ENCODE data around the gene ZDHHC1. TPM values are rescaled to one million over a fixed set of nuclear protein-coding genes. Genes with fewer than 3 reads are reported as not detected.

ZDHHC1 gene
- total and polyA plus RNA-seq, 5 experiments from 2014 or later, result 0.18 to 0.52 (median 0.28) TPM; not detected in 1

DNA sequence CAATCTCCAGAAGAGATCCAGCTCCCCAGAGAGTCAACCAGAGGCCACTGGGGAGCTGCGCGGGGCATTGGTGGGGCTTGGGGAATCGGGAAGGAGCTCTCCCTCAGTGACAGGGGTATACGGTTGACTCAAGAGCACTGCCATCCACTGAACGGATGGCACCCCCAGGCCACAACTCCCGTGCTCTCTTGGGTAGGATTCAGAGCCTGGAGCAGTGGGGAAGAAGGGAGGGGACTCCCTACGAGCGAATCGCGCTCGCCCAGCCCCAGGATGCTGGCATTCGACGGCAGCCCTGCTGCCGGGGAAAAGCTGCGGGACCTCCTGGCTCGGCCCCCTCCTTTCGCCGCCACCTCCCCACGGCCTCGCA lies 22.5 kb downstream of the ZDHHC1 start:
- peaks cover 9 to 25% (median 10%) of the 10 kb centered on the region in 4 donors for H3K4me1 Mint-ChIP-seq
- POLR2A ChIA-PET, result no interaction called here
- H3K9me3 Mint-ChIP-seq, result no peaks in the 10 kb centered on the region
- H3K27ac Mint-ChIP-seq, result no peak overlapping the region
- ATAC-seq (peak; percentile 9 to 43), DNase-seq (no peak)
- H3K36me3 Mint-ChIP-seq, result peaks cover 0 to 2% (median 0%) of the 10 kb centered on the region in 3 donors
- H3K4me3 Mint-ChIP-seq, result peak overlapping the region; percentile 48 to 92 (median 70)
- peaks cover 5 to 45% (median 19%) of the 10 kb centered on the region in 5 donors for H3K27me3 Mint-ChIP-seq

DNA sequence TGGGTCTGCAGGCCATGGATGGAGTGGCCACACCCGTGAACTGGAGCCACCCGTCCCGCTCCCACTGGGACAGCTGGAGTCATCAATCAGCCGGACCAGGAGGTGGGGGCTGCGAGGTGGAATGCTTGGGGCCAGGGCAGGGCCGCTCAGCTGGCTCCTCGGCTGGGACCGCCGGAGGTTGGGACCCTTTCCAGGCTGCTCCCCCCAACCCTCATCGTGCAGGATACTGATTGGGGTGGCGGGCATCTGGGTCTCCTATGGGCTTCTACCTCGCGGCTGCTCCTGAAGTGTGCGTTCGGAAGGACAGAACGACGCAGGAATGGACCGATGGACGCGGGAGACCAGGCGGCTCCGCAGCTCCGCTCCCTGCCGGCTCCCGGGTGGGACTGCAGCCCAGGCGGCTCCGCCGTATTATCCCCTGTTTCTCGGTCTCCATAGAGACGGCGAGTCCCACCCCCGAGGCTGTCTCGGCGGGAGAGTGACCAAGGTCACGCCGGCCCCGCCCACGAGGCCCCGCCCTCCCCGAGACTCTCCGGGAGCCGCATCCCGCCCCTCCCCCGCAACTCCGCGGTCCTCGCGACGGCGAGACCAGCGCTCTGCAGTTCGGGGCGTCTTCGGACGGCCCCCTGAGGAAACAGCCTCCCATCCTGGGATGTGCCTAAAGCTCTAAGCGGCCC lies 23.0 kb downstream of the ZDHHC1 start, which contains the start of gene TPPP3:
Gene TPPP3 (minus strand): TSS at position 388 of the 677 bp plus-strand sequence. CDS start 2,387 bp downstream, outside the sequence.
- Mint-ChIP-seq H3K27me3 (peaks cover 5 to 45% (median 19%) of the 10 kb centered on the region in 5 donors), H3K27ac (peak within 1 kb of the TSS in 3 of 10 donors; percentile 53 to 78 (median 67)), H3K9me3 (no peaks in the 10 kb centered on the region), H3K4me3 (peak within 1 kb of the TSS; percentile 48 to 92 (median 70)), H3K36me3 (peaks cover 0 to 2% (median 0%) of the 10 kb centered on the region in 3 donors), H3K4me1 (peaks cover 9 to 25% (median 10%) of the 10 kb centered on the region in 4 donors)
- DNase-seq, result peak in 6 of 10 donors; percentile 12 to 72 (median 31)
- peak; percentile 71 to 72 for ATAC-seq
- POLR2A ChIA-PET, result no interaction called here

DNA sequence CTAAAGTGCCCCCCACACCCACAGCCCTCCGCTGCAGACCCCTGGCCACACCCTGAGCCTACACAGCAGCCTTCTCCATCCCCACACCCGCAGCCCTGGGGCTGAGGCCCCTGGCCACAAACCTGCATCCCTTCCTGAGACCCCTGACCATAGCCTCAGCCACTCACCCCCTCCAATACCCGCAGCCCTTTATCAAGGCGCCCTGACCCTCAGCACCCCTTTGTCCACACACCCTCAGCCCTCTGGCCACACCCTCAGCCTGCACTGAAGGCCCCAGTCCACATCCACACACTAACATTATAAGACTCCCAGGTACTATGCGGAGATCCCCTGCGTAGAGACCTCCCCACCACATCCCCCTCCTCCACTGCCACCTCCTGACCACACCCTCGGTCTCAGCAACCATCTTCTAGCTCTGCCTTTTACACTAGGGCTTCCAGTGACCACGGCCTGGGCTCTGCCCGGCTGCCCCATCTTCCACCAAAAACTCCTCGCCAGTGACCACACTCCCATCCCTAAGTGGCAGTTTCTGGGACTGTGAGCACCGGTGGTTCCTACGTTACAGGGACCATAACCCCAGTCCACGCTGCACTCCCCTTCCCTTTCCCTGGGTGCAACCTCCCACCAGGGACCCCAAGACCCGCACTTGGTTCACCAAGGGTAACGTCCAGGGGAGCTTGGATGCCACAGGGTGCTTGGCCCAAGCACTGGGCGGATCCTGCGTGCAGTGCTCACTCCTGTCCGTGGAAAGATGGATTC lies 23.8 kb downstream of the ZDHHC1 start:
- H3K27ac Mint-ChIP-seq, result peak overlapping the region in 2 of 10 donors; percentile 53 to 67
- DNase-seq, result no peak
- peaks cover 5 to 44% (median 19%) of the 10 kb centered on the region in 5 donors for H3K27me3 Mint-ChIP-seq
- H3K9me3 Mint-ChIP-seq, result no peaks in the 10 kb centered on the region
- POLR2A ChIA-PET, result no interaction called here
- H3K4me3 Mint-ChIP-seq, result peak overlapping the region in 3 of 10 donors; percentile 26 to 57 (median 36)
- peaks cover 0 to 2% (median 0%) of the 10 kb centered on the region in 3 donors for H3K36me3 Mint-ChIP-seq
- peaks cover 9 to 25% (median 10%) of the 10 kb centered on the region in 4 donors for H3K4me1 Mint-ChIP-seq
- no peak for ATAC-seq

DNA sequence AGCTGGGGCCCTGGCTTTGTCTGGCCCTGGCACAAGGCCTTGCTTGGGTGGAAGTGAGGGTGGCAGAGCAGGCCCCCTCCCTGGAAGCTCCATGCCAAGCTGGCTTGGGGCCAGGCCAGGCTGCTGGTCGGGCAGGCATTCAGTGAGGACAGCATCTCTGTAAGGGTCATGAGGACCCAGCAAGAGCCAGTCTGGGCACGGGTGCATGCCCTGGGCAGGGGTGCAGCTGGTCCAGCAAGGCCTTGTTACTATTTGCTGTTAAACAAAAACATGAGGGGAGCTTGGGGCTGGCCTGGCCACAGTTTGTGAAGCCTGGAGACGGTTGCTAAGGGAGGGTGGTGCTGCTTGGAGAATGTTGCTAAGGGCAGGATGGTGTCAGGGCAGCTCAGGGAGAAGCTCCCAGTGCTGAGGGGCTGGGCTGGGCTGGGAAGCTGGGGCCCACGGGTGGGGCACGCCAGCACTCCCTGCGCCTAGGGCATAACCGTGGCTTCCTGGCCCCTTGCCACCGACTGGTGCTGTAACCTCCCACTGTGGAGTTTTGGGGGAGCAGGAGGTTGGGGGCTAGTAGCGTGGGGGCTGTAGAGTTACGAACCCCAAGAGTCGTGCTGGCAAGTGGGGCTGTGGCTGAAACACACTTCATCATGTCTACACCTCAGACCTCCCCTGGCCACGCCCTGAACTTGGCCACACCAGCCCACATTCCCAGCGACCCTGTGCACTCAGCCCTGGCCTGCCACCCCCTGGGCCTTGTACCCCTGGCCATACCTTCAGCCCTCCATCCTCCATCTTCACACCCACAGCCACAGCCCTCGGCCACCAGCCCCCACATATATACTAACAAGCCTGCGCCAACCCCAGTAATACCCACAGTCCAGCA lies 24.6 kb downstream of the ZDHHC1 start:
- peaks cover 0 to 2% (median 0%) of the 10 kb centered on the region in 3 donors for H3K36me3 Mint-ChIP-seq
- H3K9me3 Mint-ChIP-seq, result no peaks in the 10 kb centered on the region
- no peak for DNase-seq
- H3K4me3 Mint-ChIP-seq, result peak overlapping the region in 3 of 10 donors; percentile 11 to 26 (median 22)
- POLR2A ChIA-PET, result no interaction called here
- H3K27ac Mint-ChIP-seq, result peak overlapping the region in 2 of 10 donors; percentile 67 to 78
- peaks cover 9 to 25% (median 10%) of the 10 kb centered on the region in 4 donors for H3K4me1 Mint-ChIP-seq
- no peak for ATAC-seq
- H3K27me3 Mint-ChIP-seq, result peaks cover 5 to 36% (median 19%) of the 10 kb centered on the region in 5 donors

DNA sequence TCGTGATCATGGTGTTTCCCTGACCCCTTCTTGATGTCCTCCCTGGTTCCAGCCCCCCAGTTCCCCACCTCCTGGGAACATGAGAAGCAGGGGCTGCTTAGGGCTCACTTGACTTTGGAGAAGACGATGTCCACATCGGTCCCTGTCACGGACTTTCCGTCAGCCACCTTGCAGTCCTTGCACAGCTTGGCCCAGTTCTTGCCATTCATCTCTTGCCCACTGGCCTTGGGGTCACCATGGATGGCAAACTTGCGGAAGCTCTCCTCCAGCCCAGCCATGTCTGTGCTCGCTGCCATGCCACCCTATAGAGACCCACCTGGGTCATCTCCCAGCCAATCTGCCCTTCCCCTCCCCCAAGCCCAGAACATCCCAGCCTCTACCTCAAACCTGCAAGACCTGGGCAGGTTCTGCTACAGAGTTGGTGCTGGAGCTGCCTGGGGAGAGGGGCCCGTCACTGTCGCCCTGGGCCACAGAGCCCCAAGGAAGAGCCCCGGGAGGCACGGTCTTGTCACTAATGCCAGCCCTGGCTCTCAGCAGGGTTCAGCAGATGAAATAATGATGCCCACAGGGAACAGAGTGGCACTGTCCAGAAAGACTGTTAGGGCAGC lies 25.4 kb downstream of the ZDHHC1 start:
- Mint-ChIP-seq H3K9me3 (no peaks in the 10 kb centered on the region), H3K36me3 (peaks cover 0 to 2% (median 0%) of the 10 kb centered on the region in 3 donors), H3K27ac (no peak overlapping the region), H3K4me3 (no peak overlapping the region), H3K27me3 (peaks cover 5 to 34% (median 19%) of the 10 kb centered on the region in 5 donors), H3K4me1 (peaks cover 9 to 25% (median 10%) of the 10 kb centered on the region in 4 donors)
- DNase-seq (no peak), ATAC-seq (no peak)
- POLR2A ChIA-PET, result no interaction called here

DNA sequence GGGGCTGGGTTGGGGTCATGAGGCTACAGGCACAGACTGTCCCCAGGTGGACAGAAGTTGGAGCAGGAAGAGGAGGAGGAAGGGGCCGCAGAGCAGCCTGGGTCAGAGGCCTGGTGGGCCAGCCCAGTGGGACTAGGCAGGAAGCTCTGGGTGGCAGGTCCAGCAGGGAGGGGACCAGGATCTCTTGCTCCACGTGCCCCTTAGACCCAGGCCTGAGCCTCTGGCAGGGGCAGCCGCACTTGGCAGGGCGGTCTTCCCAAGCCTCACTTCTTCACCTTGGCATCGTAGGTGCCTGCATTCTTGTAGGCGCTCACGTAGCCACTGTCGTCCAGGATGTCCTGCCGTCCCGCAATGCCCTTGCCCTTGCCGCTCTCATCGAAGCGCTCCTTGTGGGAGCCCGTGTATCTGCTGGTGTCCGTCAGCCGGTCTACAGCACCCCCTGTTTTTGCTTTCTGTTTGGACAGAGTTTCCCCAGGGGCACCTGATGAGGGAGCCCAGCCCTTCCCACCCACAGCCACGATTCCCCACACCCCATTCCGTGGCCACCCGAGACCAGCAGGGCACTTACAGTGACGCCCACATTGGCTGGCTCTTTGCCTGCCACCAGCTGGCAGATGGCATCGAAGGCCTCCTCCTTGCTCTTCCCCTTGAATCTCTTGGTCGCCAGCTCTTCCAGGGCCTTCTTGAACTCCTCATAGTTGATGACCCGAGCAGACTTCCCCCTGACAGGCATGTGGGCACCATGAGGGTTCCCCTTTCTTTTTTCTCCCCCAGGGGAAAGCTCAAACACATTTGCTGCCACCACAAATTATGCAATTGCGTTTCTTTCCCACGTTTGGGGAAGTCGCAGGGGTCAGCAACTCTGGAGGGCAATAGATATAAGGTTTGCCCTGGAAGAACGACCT lies 26.1 kb downstream of the ZDHHC1 start:
- Mint-ChIP-seq H3K4me1 (peaks cover 7 to 25% (median 10%) of the 10 kb centered on the region in 4 donors), H3K4me3 (no peak overlapping the region), H3K27ac (peak overlapping the region in 2 of 10 donors; percentile 66 to 76), H3K27me3 (peaks cover 5 to 27% (median 19%) of the 10 kb centered on the region in 5 donors), H3K36me3 (peaks cover 0 to 2% (median 0%) of the 10 kb centered on the region in 3 donors), H3K9me3 (no peaks in the 10 kb centered on the region)
- DNase-seq, result no peak
- no peak for ATAC-seq
- POLR2A ChIA-PET, result no interaction called here

DNA sequence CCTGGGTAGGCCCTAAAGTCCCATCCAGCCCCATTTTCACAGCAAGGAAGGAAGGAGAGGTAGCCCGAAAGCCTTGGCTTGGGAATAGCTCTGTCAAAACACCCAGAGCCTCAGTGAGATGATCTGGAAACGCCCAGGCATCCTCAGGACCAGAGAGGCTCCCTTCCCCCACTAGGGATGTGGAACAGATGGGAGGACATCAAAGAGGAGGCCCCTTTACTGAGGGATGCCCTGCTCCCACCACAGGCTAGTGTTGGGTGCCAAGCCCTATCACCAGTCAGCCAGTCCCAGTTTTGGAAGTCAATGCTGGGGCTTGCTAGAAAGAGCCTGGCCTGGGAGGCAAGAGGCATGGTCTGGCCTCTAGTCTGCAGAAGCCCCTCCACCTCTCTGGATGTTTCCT lies 27.7 kb downstream of the ZDHHC1 start:
- POLR2A ChIA-PET, result interaction anchor here (1.5 kb wide), 1 partner anchor 9 kb away, joined by 3 read pairs; no protein-coding TSS in a partner anchor

DNA sequence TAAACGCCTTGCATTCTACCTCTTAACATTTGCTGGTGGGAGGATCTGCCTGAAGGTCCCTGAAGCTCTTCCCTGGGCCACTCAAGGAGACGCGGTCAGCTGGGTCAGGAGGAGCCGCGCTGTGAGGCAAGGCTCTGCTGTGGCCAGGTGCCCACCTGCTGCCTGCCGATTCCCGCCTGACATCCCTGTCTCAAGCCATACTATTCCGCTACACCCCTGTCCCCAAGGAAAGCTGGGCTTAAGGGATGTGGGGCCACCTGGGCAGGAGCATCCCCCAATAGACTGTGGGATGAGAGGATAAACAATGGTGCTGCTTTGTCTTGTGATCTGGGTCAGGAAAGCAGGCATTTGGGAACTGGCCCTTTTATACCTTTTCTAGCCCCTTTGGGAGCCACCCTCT lies 28.1 kb downstream of the ZDHHC1 start:
- ATAC-seq (no peak), DNase-seq (no peak)
- Mint-ChIP-seq H3K9me3 (no peaks in the 10 kb centered on the region), H3K36me3 (no peaks in the 10 kb centered on the region), H3K27ac (no peak overlapping the region), H3K4me3 (no peak overlapping the region), H3K4me1 (peaks cover 0 to 18% (median 3%) of the 10 kb centered on the region in 4 donors), H3K27me3 (peaks cover 1 to 12% (median 10%) of the 10 kb centered on the region in 5 donors)
- POLR2A ChIA-PET, result interaction anchor here (1.5 kb wide), 1 partner anchor 8 kb away, joined by 3 read pairs; no protein-coding TSS in a partner anchor

More for the DNA sequence above, 27.7 kb downstream of the ZDHHC1 start:
- DNase-seq (no peak), ATAC-seq (no peak)
- Mint-ChIP-seq H3K4me3 (no peak overlapping the region), H3K27me3 (peaks cover 1 to 13% (median 11%) of the 10 kb centered on the region in 5 donors), H3K9me3 (no peaks in the 10 kb centered on the region), H3K4me1 (peaks cover under 1 to 19% (median 4%) of the 10 kb centered on the region in 4 donors), H3K36me3 (no peaks in the 10 kb centered on the region), H3K27ac (no peak overlapping the region)

DNA sequence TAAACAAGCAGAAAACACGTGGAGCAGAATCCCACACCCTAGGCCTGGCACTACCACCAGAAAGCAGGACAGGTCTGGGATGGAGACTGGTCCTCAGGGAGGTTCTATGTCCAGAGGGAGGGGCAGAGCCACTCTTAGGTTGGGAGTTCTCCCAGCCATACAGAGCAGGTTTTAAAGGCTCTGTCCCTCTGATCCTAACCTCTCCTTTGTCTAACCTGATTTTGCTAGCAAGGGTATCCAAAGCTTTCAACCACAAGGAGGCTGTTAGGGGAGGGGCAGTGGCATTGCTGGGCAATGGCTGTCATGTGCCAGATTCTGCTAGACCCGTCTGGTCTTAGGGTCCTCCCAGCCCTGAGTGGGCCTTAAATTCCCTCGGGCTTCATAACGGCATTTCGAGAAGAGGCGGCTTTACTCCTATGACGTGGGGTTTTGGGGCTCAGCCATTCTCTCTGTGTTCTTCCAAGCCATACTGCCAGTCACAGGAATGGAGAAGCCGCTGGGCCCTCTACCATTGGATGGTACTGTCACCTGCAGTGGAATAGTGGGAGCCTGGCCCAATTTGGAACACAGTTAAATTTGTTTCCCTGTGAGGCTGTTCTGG lies 28.7 kb downstream of the ZDHHC1 start:
- no peak for ATAC-seq
- POLR2A ChIA-PET, result no interaction called here
- Mint-ChIP-seq H3K4me3 (no peak overlapping the region), H3K27me3 (peaks cover 1 to 10% (median 8%) of the 10 kb centered on the region in 5 donors), H3K4me1 (peaks cover 0 to 14% (median 3%) of the 10 kb centered on the region in 4 donors), H3K9me3 (no peaks in the 10 kb centered on the region), H3K27ac (no peak overlapping the region), H3K36me3 (no peaks in the 10 kb centered on the region)
- no peak for DNase-seq

DNA sequence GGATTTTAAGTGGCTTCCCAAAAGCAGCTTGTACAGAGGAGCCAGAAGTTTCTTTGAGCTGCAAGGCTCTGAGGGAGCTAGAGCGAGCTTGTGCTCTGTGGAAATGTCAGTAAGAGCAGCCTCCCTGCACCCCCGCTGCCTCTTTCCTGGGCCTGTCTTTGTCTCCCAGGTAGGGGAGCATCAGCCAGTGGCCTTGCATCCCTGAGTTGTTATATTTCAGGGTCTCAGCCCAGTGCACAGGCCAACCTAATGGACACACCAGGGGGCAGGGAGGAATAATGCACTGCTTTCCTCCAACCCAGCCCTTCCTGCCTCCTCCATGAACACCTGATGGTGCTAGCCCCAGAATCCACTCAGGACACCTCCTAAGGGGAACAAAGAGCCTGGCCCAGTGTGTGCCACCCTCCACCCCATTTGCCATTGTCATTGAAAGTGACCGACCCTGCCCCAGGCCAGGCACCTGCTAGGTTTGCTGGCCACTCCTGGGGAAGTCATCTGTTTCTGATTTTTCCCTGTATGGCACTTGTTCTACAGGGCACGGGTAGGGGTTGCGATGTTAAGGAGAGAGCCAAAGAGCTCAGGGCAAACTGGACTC lies 29.3 kb downstream of the ZDHHC1 start:
- Mint-ChIP-seq H3K27me3 (peaks cover 0 to 4% (median 2%) of the 10 kb centered on the region in 5 donors), H3K9me3 (no peaks in the 10 kb centered on the region), H3K36me3 (no peaks in the 10 kb centered on the region), H3K4me3 (no peak overlapping the region), H3K4me1 (peaks cover 0 to 11% (median 0%) of the 10 kb centered on the region in 4 donors), H3K27ac (no peak overlapping the region)
- DNase-seq, result no peak
- no peak for ATAC-seq
- POLR2A ChIA-PET, result no interaction called here

All from naive thymus-derived CD8-positive, alpha-beta T cell (primary cell).